PC-3 (cell line): ENCODE data around the gene EMCN. TPM values are rescaled to one million over a fixed set of nuclear protein-coding genes. Genes with fewer than 3 reads are reported as not detected.
"Not testable (repeated sequence)": the region's sequence is repeated elsewhere in the genome, so short reads cannot be mapped to it uniquely, and the experiment has no call there.

Experiments used
- ATAC-seq: fragments of 200-7000 bp; cut with Tn5 transposase; 2 replicates; pipeline ENCODE4 v1.9.1; 2020; ENCODE audit warnings: mild to moderate bottlenecking, moderate library complexity
- BruUV-seq: library from RNA; stranded (reverse); fragments of 400-500 nt; replicated peaks from 2 replicates; lab custom pipeline; 2021; lab: Mats Ljungman, UMichigan
- CTCF ChIA-PET: fragments of 300-600 bp; sonication (Branson Sonifier 250); formaldehyde crosslinking; loops from one replicate; lab custom pipeline; 2022; ENCODE audit warnings: antibody characterized with exemption; lab: Charles Lee
- POLR2A ChIA-PET: fragments of 300-600 bp; sonication (Branson Sonifier 250); formaldehyde crosslinking; loops from one replicate; lab custom pipeline; 2022; ENCODE audit warnings: antibody characterized with exemption; ENCODE audit not compliant: unreplicated experiment; lab: Charles Lee
- DNase-seq: peaks from one replicate; pipeline ENCODE4 v3.0.0-alpha.2; 2015
- H2AFZ ChIP-seq: fragments of 300-600 bp; sonication (generic); 2 replicates; pipeline ENCODE4 v1.6.0; 2016; ENCODE audit warnings: antibody characterized with exemption, low read length
- H3F3A ChIP-seq: fragments of 300-600 bp; sonication (generic); one replicate; pipeline ENCODE4 v1.6.0; 2017; ENCODE audit warnings: antibody characterized with exemption, low read length, control low read depth, mild to moderate bottlenecking; ENCODE audit not compliant: unreplicated experiment
- H3K27ac ChIP-seq: fragments of 300-600 bp; sonication (generic); 2 replicates; pipeline ENCODE4 v1.5.1; 2016; ENCODE audit warnings: mild to moderate bottlenecking, low read length
- H3K27me3 ChIP-seq: fragments of 300-600 bp; sonication (generic); 2 replicates; pipeline ENCODE4 v1.6.1; 2016; ENCODE audit warnings: low read length, mixed read lengths
- H3K36me3 ChIP-seq: fragments of 300-600 bp; sonication (generic); 2 replicates; pipeline ENCODE4 v1.6.1; 2016; ENCODE audit warnings: low read depth, mixed run types, low read length, mixed read lengths
- H3K4me1 ChIP-seq: fragments of 300-600 bp; sonication (generic); 2 replicates; pipeline ENCODE4 v1.5.1; 2016; ENCODE audit warnings: low read length; ENCODE audit not compliant: insufficient read depth
- H3K4me2 ChIP-seq: fragments of 300-600 bp; sonication (generic); 2 replicates; pipeline ENCODE4 v1.6.0; 2016; ENCODE audit warnings: low read length
- H3K4me3 ChIP-seq: fragments of 300-600 bp; sonication (generic); 2 replicates; pipeline ENCODE4 v1.5.1; 2016; ENCODE audit warnings: mild to moderate bottlenecking, low read length, mixed read lengths
- H3K79me2 ChIP-seq: fragments of 300-600 bp; sonication (generic); 2 replicates; pipeline ENCODE4 v1.6.1; 2017; ENCODE audit warnings: low read length, mixed read lengths
- H3K9ac ChIP-seq: fragments of 300-600 bp; sonication (generic); 2 replicates; pipeline ENCODE4 v1.6.0; 2016; ENCODE audit warnings: mild to moderate bottlenecking, low read length
- H3K9me2 ChIP-seq: fragments of 300-600 bp; sonication (generic); replicated peaks from 2 replicates; pipeline ENCODE4 v1.6.1; 2016; ENCODE audit warnings: mixed run types, low read length, mixed read lengths
- H3K9me3 ChIP-seq: fragments of 300-600 bp; sonication (generic); 2 replicates; pipeline ENCODE4 v1.6.1; 2016; ENCODE audit warnings: low read length, mixed read lengths
- H4K20me1 ChIP-seq: fragments of 300-600 bp; sonication (generic); 2 replicates; pipeline ENCODE4 v1.6.1; 2016; ENCODE audit warnings: low read length, mixed read lengths
- EZH2 ChIP-seq: fragments of 300-600 bp; sonication (generic); IDR thresholded peaks from one replicate; pipeline ENCODE4 v1.6.1; 2017; ENCODE audit warnings: antibody characterized with exemption, mild to moderate bottlenecking, low read length; ENCODE audit not compliant: unreplicated experiment
- EZH2phosphoT487 ChIP-seq: fragments of 300-600 bp; sonication (generic); IDR thresholded peaks from 2 replicates; pipeline ENCODE4 v1.6.1; 2018; ENCODE audit warnings: mild to moderate bottlenecking, antibody characterized with exemption, low read length, borderline replicate concordance
- intact Hi-C: fragments of 100-400 bp; cut with micrococcal nuclease; formaldehyde crosslinking; loops from 2 replicates; pipeline ENCODE4 v1.9.0; 2023
- total RNA-seq: library from RNA; depleted of rRNA; stranded (reverse); fragments of >200 nt; gene quantifications from 2 replicates; pipeline ENCODE4 v1.2.3, GENCODE V29; 2014
- TF ChIP-seq, protein P1 (sequence below): fragments of 300-600 bp; sonication (generic); conservative IDR thresholded peaks from 2 replicates; pipeline ENCODE4 v1.5.1; 2017; ENCODE audit warnings: antibody characterized with exemption, low read depth, mild to moderate bottlenecking, low read length

The EMCN gene
- total RNA-seq, 1 experiment from 2014 or later: not detected

DNA sequence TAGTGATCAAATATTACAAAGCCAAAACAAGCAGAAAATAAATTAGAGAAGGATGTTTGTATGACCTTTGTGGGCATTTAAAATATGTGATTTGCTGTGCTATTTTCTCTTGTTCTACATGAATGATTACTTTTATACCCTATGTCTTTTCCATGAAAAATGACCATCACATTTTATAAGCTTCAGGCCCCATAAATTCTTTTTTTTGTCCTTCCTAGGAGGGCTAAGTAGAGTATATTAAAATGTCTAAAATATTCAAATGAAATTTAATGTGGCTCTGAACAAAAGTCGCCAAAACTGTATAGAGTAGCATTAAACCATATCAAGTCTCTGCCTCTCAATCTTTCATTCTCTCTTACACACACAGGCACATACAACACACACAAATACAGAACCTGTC is 15.9 kb upstream of the EMCN start:
- no peak overlapping the region for H3K27ac ChIP-seq
- no peaks in the 10 kb centered on the region for H3F3A ChIP-seq
- CTCF ChIA-PET: no interaction called here
- no peaks in the 10 kb centered on the region for H3K9me2 ChIP-seq
- no peak for ATAC-seq
- no peak for DNase-seq
- H3K4me2 ChIP-seq: no peak overlapping the region
- no peak for TF ChIP-seq EZH2phosphoT487
- no peak for TF ChIP-seq EZH2
- TF ChIP-seq, protein P1, sequence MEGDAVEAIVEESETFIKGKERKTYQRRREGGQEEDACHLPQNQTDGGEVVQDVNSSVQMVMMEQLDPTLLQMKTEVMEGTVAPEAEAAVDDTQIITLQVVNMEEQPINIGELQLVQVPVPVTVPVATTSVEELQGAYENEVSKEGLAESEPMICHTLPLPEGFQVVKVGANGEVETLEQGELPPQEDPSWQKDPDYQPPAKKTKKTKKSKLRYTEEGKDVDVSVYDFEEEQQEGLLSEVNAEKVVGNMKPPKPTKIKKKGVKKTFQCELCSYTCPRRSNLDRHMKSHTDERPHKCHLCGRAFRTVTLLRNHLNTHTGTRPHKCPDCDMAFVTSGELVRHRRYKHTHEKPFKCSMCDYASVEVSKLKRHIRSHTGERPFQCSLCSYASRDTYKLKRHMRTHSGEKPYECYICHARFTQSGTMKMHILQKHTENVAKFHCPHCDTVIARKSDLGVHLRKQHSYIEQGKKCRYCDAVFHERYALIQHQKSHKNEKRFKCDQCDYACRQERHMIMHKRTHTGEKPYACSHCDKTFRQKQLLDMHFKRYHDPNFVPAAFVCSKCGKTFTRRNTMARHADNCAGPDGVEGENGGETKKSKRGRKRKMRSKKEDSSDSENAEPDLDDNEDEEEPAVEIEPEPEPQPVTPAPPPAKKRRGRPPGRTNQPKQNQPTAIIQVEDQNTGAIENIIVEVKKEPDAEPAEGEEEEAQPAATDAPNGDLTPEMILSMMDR: no peak
- no peaks in the 10 kb centered on the region for H3K36me3 ChIP-seq
- no peaks in the 10 kb centered on the region for H3K4me1 ChIP-seq
- no TSS peak for BruUV-seq
- H3K27me3 ChIP-seq: no peaks in the 10 kb centered on the region
- no peaks in the 10 kb centered on the region for H3K79me2 ChIP-seq
- no peak overlapping the region for H3K9ac ChIP-seq
- no peak overlapping the region for H3K4me3 ChIP-seq
- H4K20me1 ChIP-seq: no peaks in the 10 kb centered on the region
- no peaks in the 10 kb centered on the region for H3K9me3 ChIP-seq
- no peak overlapping the region for H2AFZ ChIP-seq
- POLR2A ChIA-PET: no interaction called here
- intact Hi-C loops: no loop called here

DNA sequence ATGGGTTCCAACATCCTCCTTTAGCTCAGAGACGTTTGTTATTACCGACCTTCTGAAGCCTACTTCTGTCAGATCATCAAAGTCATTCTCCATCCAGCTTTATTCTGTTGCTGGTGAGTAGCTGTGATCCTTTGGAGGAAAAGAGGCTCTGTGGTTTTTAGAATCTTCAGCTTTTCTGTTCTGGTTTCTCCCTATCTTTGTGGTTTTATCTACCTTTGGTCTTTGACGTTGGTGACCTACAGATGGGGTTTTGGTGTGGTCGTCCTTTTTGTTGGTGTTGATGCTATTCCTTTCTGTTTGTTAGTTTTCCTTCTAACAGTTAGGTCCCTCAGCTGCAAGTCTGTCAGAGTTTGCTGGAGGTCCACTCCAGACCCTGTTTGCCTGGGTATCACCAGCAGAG is 12.3 kb upstream of the EMCN start:
- BruUV-seq, H3K9me3 ChIP-seq, H3F3A ChIP-seq, H4K20me1 ChIP-seq, H3K9me2 ChIP-seq, ATAC-seq, H3K27me3 ChIP-seq, H3K36me3 ChIP-seq, H3K27ac ChIP-seq, H3K4me1 ChIP-seq, CTCF ChIA-PET, POLR2A ChIA-PET, H3K4me2 ChIP-seq, intact Hi-C loops, H3K9ac ChIP-seq, H3K79me2 ChIP-seq, H3K4me3 ChIP-seq, DNase-seq, H2AFZ ChIP-seq: not testable (repeated sequence)

DNA sequence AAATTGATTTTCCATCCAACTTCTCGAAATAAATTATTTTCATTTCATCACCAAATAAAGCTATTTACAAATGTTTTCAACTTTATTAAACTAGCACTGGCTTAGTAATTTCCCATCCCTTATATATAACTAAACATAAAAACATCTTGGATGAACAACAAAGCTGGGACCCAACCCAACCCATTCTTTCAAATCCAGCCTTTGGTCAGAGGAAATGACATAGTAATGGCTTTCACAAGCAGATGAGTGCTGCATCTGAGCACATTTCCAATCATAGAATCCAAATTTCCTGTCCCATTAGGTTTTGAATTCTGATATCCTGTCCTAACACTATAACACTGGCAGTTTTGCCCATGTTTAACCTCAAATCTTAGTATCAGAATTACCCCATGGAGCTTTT is 7.9 kb upstream of the EMCN start:
- Histone ChIP-seq H3K36me3 (no peaks in the 10 kb centered on the region), H3K9me2 (no peaks in the 10 kb centered on the region), H3K4me3 (no peak overlapping the region), H3K27ac (no peak overlapping the region), H2AFZ (no peak overlapping the region), H4K20me1 (no peaks in the 10 kb centered on the region), H3K79me2 (no peaks in the 10 kb centered on the region), H3K27me3 (no peaks in the 10 kb centered on the region), H3K4me2 (no peak overlapping the region), H3K9me3 (no peaks in the 10 kb centered on the region), H3K4me1 (no peaks in the 10 kb centered on the region), H3K9ac (no peak overlapping the region), H3F3A (no peaks in the 10 kb centered on the region)
- BruUV-seq: no TSS peak
- TF ChIP-seq EZH2 (no peak), EZH2phosphoT487 (no peak)
- TF ChIP-seq, protein P1: no peak
- ChIA-PET POLR2A (no interaction called here), CTCF (no interaction called here)
- ATAC-seq (no peak), DNase-seq (no peak)
- intact Hi-C loops: no loop called here
